IMR-90 (cell line): Measurements from ENCODE around the gene CEP170. TPM values are rescaled to one million over a fixed set of nuclear protein-coding genes. Genes with fewer than 3 reads are reported as not detected.

Experiments
- ATAC-seq: fragments of 200-7000 bp; cut with Tn5 transposase; 2 replicates; pipeline ENCODE4 v1.9.1; 2020; ENCODE audit warnings: low read depth, mild to moderate bottlenecking, moderate library complexity
- BruUV-seq: library from RNA; stranded (reverse); fragments of 400-500 nt; replicated peaks from 2 replicates; lab custom pipeline; 2021; lab: Mats Ljungman, UMichigan
- CTCF ChIA-PET: fragments of 300-600 bp; formaldehyde crosslinking; extraction: SDS; loops from one replicate; lab custom pipeline; 2021; ENCODE audit warnings: antibody characterized with exemption; lab: Yijun Ruan, JAX
- POLR2A ChIA-PET: fragments of 300-600 bp; sonication (Branson Sonifier 250); formaldehyde crosslinking; loops from one replicate; lab custom pipeline; 2022; ENCODE audit warnings: antibody characterized with exemption; ENCODE audit not compliant: unreplicated experiment; lab: Charles Lee
- DNase-seq: peaks from one replicate; pipeline ENCODE4 v3.0.0; 2013
- H2AFZ ChIP-seq: replicated peaks from 2 replicates; pipeline ENCODE3; 2013; ENCODE audit warnings: low read length, mild to moderate bottlenecking; ENCODE audit not compliant: poor library complexity
- H2AK5ac ChIP-seq: 2 replicates; pipeline ENCODE4 v1.6.1; 2013; ENCODE audit warnings: low read depth, low read length, inconsistent platforms
- H2AK9ac ChIP-seq: replicated peaks from 2 replicates; pipeline ENCODE3; 2013; ENCODE audit warnings: mild to moderate bottlenecking, low read depth, low read length, moderate library complexity; ENCODE audit not compliant: poor library complexity
- H2BK120ac ChIP-seq: 2 replicates; pipeline ENCODE4 v1.6.1; 2013; ENCODE audit warnings: low read depth, low read length, inconsistent platforms
- H2BK15ac ChIP-seq: 3 replicates; pipeline ENCODE4 v1.6.1; 2013; ENCODE audit warnings: low read depth, low read length, inconsistent platforms
- H2BK20ac ChIP-seq: 2 replicates; pipeline ENCODE4 v1.6.1; 2013; ENCODE audit warnings: low read depth, mild to moderate bottlenecking, inconsistent platforms, low read length, moderate library complexity
- H2BK5ac ChIP-seq: 2 replicates; pipeline ENCODE4 v1.6.1; 2013; ENCODE audit warnings: mild to moderate bottlenecking, low read depth, low read length, inconsistent platforms; ENCODE audit not compliant: poor library complexity, severe bottlenecking
- H3K14ac ChIP-seq: replicated peaks from 2 replicates; pipeline ENCODE4 v1.6.1; 2013; ENCODE audit warnings: low read depth, low read length, inconsistent platforms
- H3K18ac ChIP-seq: 2 replicates; pipeline ENCODE4 v1.6.1; 2013; ENCODE audit warnings: low read depth, low read length, control low read depth
- H3K23ac ChIP-seq: 2 replicates; pipeline ENCODE4 v1.6.1; 2013; ENCODE audit warnings: low read depth, low read length, inconsistent platforms
- H3K27ac ChIP-seq: 2 replicates; pipeline ENCODE4 v1.5.1; 2013; ENCODE audit warnings: mild to moderate bottlenecking, control low read depth, low read length; ENCODE audit not compliant: insufficient read depth
- H3K27me3 ChIP-seq: 2 replicates; pipeline ENCODE4 v1.6.1; 2013; ENCODE audit warnings: low read length; ENCODE audit not compliant: control insufficient read depth, insufficient read depth
- H3K36me3 ChIP-seq: 2 replicates; pipeline ENCODE4 v1.6.1; 2013; ENCODE audit warnings: low read length, mixed read lengths; ENCODE audit not compliant: control insufficient read depth, insufficient read depth
- H3K4ac ChIP-seq: 2 replicates; pipeline ENCODE4 v1.6.1; 2013; ENCODE audit warnings: low read depth, low read length, inconsistent platforms
- H3K4me1 ChIP-seq: 2 replicates; pipeline ENCODE4 v1.6.1; 2013; ENCODE audit warnings: low read length, mixed read lengths; ENCODE audit not compliant: control insufficient read depth, insufficient read depth
- H3K4me2 ChIP-seq: 2 replicates; pipeline ENCODE4 v1.6.1; 2013; ENCODE audit warnings: low read depth, mild to moderate bottlenecking, control low read depth, low read length, moderate library complexity
- H3K4me3 ChIP-seq: 2 replicates; pipeline ENCODE4 v1.5.1; 2013; ENCODE audit warnings: low read depth, mild to moderate bottlenecking, control low read depth, low read length, moderate library complexity; ENCODE audit not compliant: insufficient read depth
- H3K56ac ChIP-seq: 2 replicates; pipeline ENCODE4 v1.6.1; 2013; ENCODE audit warnings: low read length, inconsistent platforms; ENCODE audit not compliant: insufficient read depth; ENCODE audit errors: extremely low read depth
- H3K79me1 ChIP-seq, 2 experiments: 2 replicates each; pipeline ENCODE4 v1.6.1; 2013; ENCODE audit warnings: low read length in 2 of 2, inconsistent platforms in 1 of 2, low read depth in 1 of 2
- H3K9ac ChIP-seq: 2 replicates; pipeline ENCODE4 v1.6.1; 2013; ENCODE audit warnings: low read depth, low read length, control low read depth
- H3K9me1 ChIP-seq: 2 replicates; pipeline ENCODE4 v1.6.1; 2013; ENCODE audit warnings: low read length, inconsistent platforms; ENCODE audit not compliant: insufficient read depth
- H3K9me3 ChIP-seq: 2 replicates; pipeline ENCODE4 v1.6.1; 2013; ENCODE audit warnings: low read length; ENCODE audit not compliant: control insufficient read depth, insufficient read depth
- H4K20me1 ChIP-seq: 2 replicates; pipeline ENCODE4 v1.6.1; 2013; ENCODE audit warnings: low read length, inconsistent platforms; ENCODE audit not compliant: insufficient read depth
- H4K5ac ChIP-seq: 2 replicates; pipeline ENCODE4 v1.6.1; 2013; ENCODE audit warnings: mild to moderate bottlenecking, low read depth, low read length, control low read depth
- H4K8ac ChIP-seq, 2 experiments: 2 replicates each; pipeline ENCODE4 v1.6.1; 2013; ENCODE audit warnings: low read depth in 2 of 2, low read length in 2 of 2, control low read depth in 1 of 2, inconsistent platforms in 1 of 2
- H4K91ac ChIP-seq: 2 replicates; pipeline ENCODE4 v1.6.1; 2013; ENCODE audit warnings: low read depth, low read length, inconsistent platforms; ENCODE audit not compliant: insufficient read depth
- CEBPB ChIP-seq: IDR thresholded peaks from 2 replicates; pipeline ENCODE4 v1.6.1; 2012; ENCODE audit warnings: low read depth, low read length, improper control_type of control experiment
- FOS ChIP-seq: fragments of 150-350 bp; IDR thresholded peaks from 2 replicates; pipeline ENCODE4 v1.6.1; 2016; ENCODE audit warnings: low read depth, low read length
- MAFK ChIP-seq: IDR thresholded peaks from 2 replicates; pipeline ENCODE4 v1.6.1; 2012; ENCODE audit warnings: low read depth, low read length, improper control_type of control experiment
- MAZ ChIP-seq: IDR thresholded peaks from 2 replicates; pipeline ENCODE4 v1.6.1; 2012; ENCODE audit warnings: low read depth, mild to moderate bottlenecking, low read length, improper control_type of control experiment, moderate library complexity, borderline replicate concordance
- POLR2A ChIP-seq: IDR thresholded peaks from 2 replicates; pipeline ENCODE4 v1.6.1; 2012; ENCODE audit warnings: mild to moderate bottlenecking, low read depth, low read length
- SMC3 ChIP-seq: fragments of 150-350 bp; IDR thresholded peaks from 2 replicates; pipeline ENCODE4 v1.6.1; 2016; ENCODE audit warnings: low read depth, mild to moderate bottlenecking, antibody characterized with exemption, low read length, moderate library complexity
- WGBS, 2 experiments: methylation state at CpG; one replicate each; pipeline versions ENCODE4 v1.1.5 to v1.1.7; 2013; ENCODE audit warnings: missing lambda C conversion rate in 2 of 2; ENCODE audit not compliant: insufficient read length in 1 of 2; ENCODE audit errors: extremely low coverage in 2 of 2; 5-methylcytosine and 5-hydroxymethylcytosine counted together
- dilution Hi-C: fragments of 300-500 bp; cut with HindIII; formaldehyde crosslinking; loops from one replicate; pipeline ENCODE4 v1.14.3; 2018; ENCODE audit warnings: low sequenced_read_pairs; ENCODE audit not compliant: unreplicated experiment
- in situ Hi-C: fragments of 300-500 bp; cut with MboI; formaldehyde crosslinking; loops from 3 replicates; pipeline ENCODE4 v1.14.3; 2019; ENCODE audit warnings: low sequenced_read_pairs, inconsistent platforms, mixed read lengths
- intact Hi-C: fragments of 100-400 bp; cut with micrococcal nuclease; formaldehyde crosslinking; loops from 2 replicates; pipeline ENCODE4 v1.10.0; 2022
- polyA plus RNA-seq, 3 experiments: library from polyadenylated mRNA; depleted of rRNA; stranded (reverse); fragments of >200 nt; gene quantifications; 2 replicates each; pipeline ENCODE4 v1.2.3, GENCODE V29; 2012; ENCODE audit warnings: low replicate concordance in 1 of 3
- total RNA-seq: library from RNA; depleted of rRNA; stranded (reverse); fragments of >200 nt; gene quantifications from 2 replicates; pipeline ENCODE4 v1.2.3, GENCODE V29; 2012
- TF ChIP-seq, protein P1 (sequence below): fragments of 150-350 bp; IDR thresholded peaks from 2 replicates; pipeline ENCODE4 v1.6.1; 2017; ENCODE audit warnings: mild to moderate bottlenecking, antibody characterized with exemption, low read length, low read depth
- TF ChIP-seq, protein P2 (sequence below): fragments of 150-350 bp; IDR thresholded peaks from 2 replicates; pipeline ENCODE4 v1.6.1; 2016; ENCODE audit warnings: low read depth, mild to moderate bottlenecking, low read length, moderate library complexity, borderline replicate concordance
- TF ChIP-seq, protein P3 (sequence below): conservative IDR thresholded peaks from 2 replicates; pipeline ENCODE4 v1.5.1; 2012; ENCODE audit warnings: mild to moderate bottlenecking, low read depth, low read length, improper control_type of control experiment

CEP170 gene
- total and polyA plus RNA-seq, 2 of the 4 experiments (the other 2 are of a cell fraction) = 65.8 to 151 TPM

DNA sequence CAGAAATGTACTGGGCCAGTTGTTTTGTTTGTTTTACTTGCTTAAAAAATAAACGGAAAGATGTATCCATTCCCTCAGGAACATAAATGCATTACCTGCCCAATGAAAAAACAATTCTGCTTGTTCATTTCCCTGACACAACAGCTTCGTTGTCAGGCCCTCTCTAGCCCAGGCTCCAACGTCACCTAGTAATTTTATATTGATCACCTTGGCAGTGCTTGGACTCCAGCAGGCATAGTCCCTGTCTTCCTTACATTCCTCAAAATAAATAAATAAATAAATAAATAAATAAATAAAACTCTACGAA is 1.2 kb downstream of the CEP170 start:
- BruUV-seq = no TSS peak
- intact Hi-C loops = loop anchor here (5.0 kb wide), 3 partner anchors 37 to 73 kb away; no protein-coding TSS in a partner anchor
- POLR2A ChIA-PET = no interaction called here

More for the DNA sequence above, 1.2 kb downstream of the CEP170 start:
- Histone ChIP-seq H4K8ac (peak overlapping the region; percentile 64 to 77; a peak in 3 of 4 replicates), H3K56ac (peak overlapping the region; percentile 91), H2AK5ac (peak overlapping the region; percentile 83), H2BK20ac (no peak overlapping the region), H2AK9ac (no peak overlapping the region), H2AFZ (no peak overlapping the region), H3K14ac (peak overlapping the region; percentile 84), H4K91ac (peak overlapping the region; percentile 79), H2BK5ac (peak overlapping the region; percentile 92), H3K9me3 (no peaks in the 10 kb centered on the region), H3K4me2 (peak overlapping the region; percentile 100), H3K4me3 (peak overlapping the region; percentile 86), H3K27ac (peak overlapping the region; percentile 89; the same call in 1 of the 2 replicates), H4K20me1 (peaks cover 26% of the 10 kb centered on the region), H3K36me3 (no peaks in the 10 kb centered on the region), H2BK15ac (peak overlapping the region; percentile 40; the same call in 1 of the 3 replicates), H3K9me1 (no peaks in the 10 kb centered on the region), H3K4ac (peak overlapping the region; percentile 90), H3K23ac (peak overlapping the region; percentile 98), H2BK120ac (peak overlapping the region; percentile 51; the same call in 1 of the 2 replicates), H3K9ac (peak overlapping the region; percentile 83), H3K4me1 (peaks cover 3% of the 10 kb centered on the region), H3K27me3 (no peaks in the 10 kb centered on the region), H4K5ac (peak overlapping the region; percentile 65; the same call in 1 of the 2 replicates), H3K18ac (peak overlapping the region; percentile 89; the same call in 1 of the 2 replicates), H3K79me1 (peaks cover 0 to 9% of the 10 kb centered on the region in 2 experiments; a peak in 3 of 4 replicates)
- no peak for ATAC-seq
- TF ChIP-seq MAFK (no peak), POLR2A (no peak), FOS (no peak), CEBPB (no peak), MAZ (no peak), SMC3 (no peak)
- TF ChIP-seq, protein P1, sequence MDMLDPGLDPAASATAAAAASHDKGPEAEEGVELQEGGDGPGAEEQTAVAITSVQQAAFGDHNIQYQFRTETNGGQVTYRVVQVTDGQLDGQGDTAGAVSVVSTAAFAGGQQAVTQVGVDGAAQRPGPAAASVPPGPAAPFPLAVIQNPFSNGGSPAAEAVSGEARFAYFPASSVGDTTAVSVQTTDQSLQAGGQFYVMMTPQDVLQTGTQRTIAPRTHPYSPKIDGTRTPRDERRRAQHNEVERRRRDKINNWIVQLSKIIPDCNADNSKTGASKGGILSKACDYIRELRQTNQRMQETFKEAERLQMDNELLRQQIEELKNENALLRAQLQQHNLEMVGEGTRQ = no peak
- TF ChIP-seq, protein P2, sequence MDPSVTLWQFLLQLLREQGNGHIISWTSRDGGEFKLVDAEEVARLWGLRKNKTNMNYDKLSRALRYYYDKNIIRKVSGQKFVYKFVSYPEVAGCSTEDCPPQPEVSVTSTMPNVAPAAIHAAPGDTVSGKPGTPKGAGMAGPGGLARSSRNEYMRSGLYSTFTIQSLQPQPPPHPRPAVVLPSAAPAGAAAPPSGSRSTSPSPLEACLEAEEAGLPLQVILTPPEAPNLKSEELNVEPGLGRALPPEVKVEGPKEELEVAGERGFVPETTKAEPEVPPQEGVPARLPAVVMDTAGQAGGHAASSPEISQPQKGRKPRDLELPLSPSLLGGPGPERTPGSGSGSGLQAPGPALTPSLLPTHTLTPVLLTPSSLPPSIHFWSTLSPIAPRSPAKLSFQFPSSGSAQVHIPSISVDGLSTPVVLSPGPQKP = no peak
- TF ChIP-seq, protein P3, sequence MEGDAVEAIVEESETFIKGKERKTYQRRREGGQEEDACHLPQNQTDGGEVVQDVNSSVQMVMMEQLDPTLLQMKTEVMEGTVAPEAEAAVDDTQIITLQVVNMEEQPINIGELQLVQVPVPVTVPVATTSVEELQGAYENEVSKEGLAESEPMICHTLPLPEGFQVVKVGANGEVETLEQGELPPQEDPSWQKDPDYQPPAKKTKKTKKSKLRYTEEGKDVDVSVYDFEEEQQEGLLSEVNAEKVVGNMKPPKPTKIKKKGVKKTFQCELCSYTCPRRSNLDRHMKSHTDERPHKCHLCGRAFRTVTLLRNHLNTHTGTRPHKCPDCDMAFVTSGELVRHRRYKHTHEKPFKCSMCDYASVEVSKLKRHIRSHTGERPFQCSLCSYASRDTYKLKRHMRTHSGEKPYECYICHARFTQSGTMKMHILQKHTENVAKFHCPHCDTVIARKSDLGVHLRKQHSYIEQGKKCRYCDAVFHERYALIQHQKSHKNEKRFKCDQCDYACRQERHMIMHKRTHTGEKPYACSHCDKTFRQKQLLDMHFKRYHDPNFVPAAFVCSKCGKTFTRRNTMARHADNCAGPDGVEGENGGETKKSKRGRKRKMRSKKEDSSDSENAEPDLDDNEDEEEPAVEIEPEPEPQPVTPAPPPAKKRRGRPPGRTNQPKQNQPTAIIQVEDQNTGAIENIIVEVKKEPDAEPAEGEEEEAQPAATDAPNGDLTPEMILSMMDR = no peak
- dilution Hi-C loops (no loop called here), in situ Hi-C loops (no loop called here)
- WGBS, 2 experiments = no CpG with 5 or more reads among the region's 4 CpGs
- CTCF ChIA-PET = interaction anchor here (0.7 kb wide), 1 partner anchor 266 kb away, joined by 3 read pairs; no protein-coding TSS in a partner anchor
- DNase-seq = no peak
